ENCODE measurements around the gene CSTPP1. TPM values are rescaled to one million over a fixed set of nuclear protein-coding genes. Genes with fewer than 3 reads are reported as not detected.
A peak's percentile ranks its signal among the peaks of the same experiment; 100 is the strongest.
"Not testable (repeated sequence)": the region's sequence is repeated elsewhere in the genome, so short reads cannot be mapped to it uniquely, and the experiment has no call there.

CSTPP1 gene
- total RNA-seq, 1 experiment from 2014 or later = 88.3 TPM

GRCh38 chr11:47078751-47079521, 142.4 kb downstream of the CSTPP1 start:
- H3K4me3 ChIP-seq = no peak overlapping the region
- H3F3A ChIP-seq (ENCODE audit: insufficient read depth, low read depth) = peaks cover 9% of the 10 kb centered on the region
- H4K20me1 ChIP-seq (ENCODE audit: insufficient read depth) = peaks cover 4% of the 10 kb centered on the region
- no peak for TF ChIP-seq CTCF (conservative IDR thresholded peaks at IDR 0.05)
- no peak for TF ChIP-seq EZH2 (IDR thresholded peaks at IDR 0.05; ENCODE audit: low read depth)
- POLR2A ChIA-PET (ENCODE audit: unreplicated experiment) = no interaction called here
- intact Hi-C loops (cut with micrococcal nuclease; ENCODE audit: unreplicated experiment) = no loop called here
- H3K79me2 ChIP-seq (ENCODE audit: low read depth) = no peaks in the 10 kb centered on the region
- H3K9me2 ChIP-seq (ENCODE audit: insufficient read depth) = no peaks in the 10 kb centered on the region
- H3K4me1 ChIP-seq (replicated peaks; ENCODE audit: insufficient read depth) = no peaks in the 10 kb centered on the region
- H3K27me3 ChIP-seq (ENCODE audit: insufficient read depth, low read depth) = no peaks in the 10 kb centered on the region
- H3K4me2 ChIP-seq = no peak overlapping the region
- no peaks in the 10 kb centered on the region for H3K36me3 ChIP-seq (ENCODE audit: low read depth)
- CTCF ChIA-PET = no interaction called here
- no peaks in the 10 kb centered on the region; the same call in 1 of the 2 replicates for H3K9me3 ChIP-seq (ENCODE audit: insufficient read depth, low read depth)
- no peak for DNase-seq
- no peak overlapping the region for H2AFZ ChIP-seq
- no TSS peak for BruUV-seq (replicated peaks)
- no peak overlapping the region for H3K27ac ChIP-seq

GRCh38 chr11:47080775-47081174, 144.2 kb downstream of the CSTPP1 start:
- POLR2A ChIA-PET (ENCODE audit: unreplicated experiment); H3K4me2 ChIP-seq; H3K36me3 ChIP-seq (ENCODE audit: low read depth); H3K27me3 ChIP-seq (ENCODE audit: insufficient read depth, low read depth); intact Hi-C loops (cut with micrococcal nuclease; ENCODE audit: unreplicated experiment); DNase-seq; H3K9me2 ChIP-seq (ENCODE audit: insufficient read depth); H3K79me2 ChIP-seq (ENCODE audit: low read depth); H3K9me3 ChIP-seq (ENCODE audit: insufficient read depth, low read depth); H3F3A ChIP-seq (ENCODE audit: insufficient read depth, low read depth); CTCF ChIA-PET; H3K4me1 ChIP-seq (replicated peaks; ENCODE audit: insufficient read depth); H3K4me3 ChIP-seq; BruUV-seq (replicated peaks); H4K20me1 ChIP-seq (ENCODE audit: insufficient read depth); H3K27ac ChIP-seq; H2AFZ ChIP-seq: not testable (repeated sequence)

GRCh38 chr11:47083913-47084312, 147.4 kb downstream of the CSTPP1 start:
- DNase-seq = peak in 1 of 2 experiments; percentile 41
- intact Hi-C loops (cut with micrococcal nuclease; ENCODE audit: unreplicated experiment) = no loop called here
- H2AFZ ChIP-seq = no peak overlapping the region

More at GRCh38 chr11:47083913-47084312, 147.4 kb downstream of the CSTPP1 start:
- H3K36me3 ChIP-seq (ENCODE audit: low read depth) = no peaks in the 10 kb centered on the region
- no TSS peak for BruUV-seq (replicated peaks)
- H3K79me2 ChIP-seq (ENCODE audit: low read depth) = no peaks in the 10 kb centered on the region
- ChIA-PET CTCF (no interaction called here), POLR2A (ENCODE audit: unreplicated experiment) (no interaction called here)
- H3K4me3 ChIP-seq = no peak overlapping the region
- H3K9me3 ChIP-seq (ENCODE audit: insufficient read depth, low read depth) = no peaks in the 10 kb centered on the region; the same call in 1 of the 2 replicates
- peaks cover 4% of the 10 kb centered on the region for H4K20me1 ChIP-seq (ENCODE audit: insufficient read depth)
- H3K27me3 ChIP-seq (ENCODE audit: insufficient read depth, low read depth) = no peaks in the 10 kb centered on the region
- TF ChIP-seq EZH2 (IDR thresholded peaks at IDR 0.05; ENCODE audit: low read depth) (no peak), CTCF (conservative IDR thresholded peaks at IDR 0.05) (no peak)
- H3K27ac ChIP-seq = no peak overlapping the region
- H3K4me2 ChIP-seq = no peak overlapping the region
- no peaks in the 10 kb centered on the region for H3K4me1 ChIP-seq (replicated peaks; ENCODE audit: insufficient read depth)
- H3K9me2 ChIP-seq (ENCODE audit: insufficient read depth) = no peaks in the 10 kb centered on the region
- H3F3A ChIP-seq (ENCODE audit: insufficient read depth, low read depth) = peaks cover 10% of the 10 kb centered on the region
